Peyer's patch (tissue), 4 donors: ENCODE measurements around the gene METAP1D. TPM values are rescaled to one million over a fixed set of nuclear protein-coding genes. Genes with fewer than 3 reads are reported as not detected.

Experiments
- DNase-seq, 3 donors: peaks; one replicate each; pipeline ENCODE4 v3.0.0-alpha.2; 2017 to 2019
- H3K27ac ChIP-seq, 4 donors: fragments of 200-600 bp; sonication (generic); one replicate each; pipeline ENCODE4 v1.5.1; 2016 to 2019
- H3K27me3 ChIP-seq, 2 donors: fragments of 200-600 bp; sonication (generic); one replicate each; pipeline ENCODE4 v1.5.1; 2019
- H3K36me3 ChIP-seq, 3 donors: fragments of 200-600 bp; sonication (generic); one replicate each; pipeline ENCODE4 v1.5.1; 2016 to 2019
- H3K4me1 ChIP-seq, 4 donors: fragments of 200-600 bp; sonication (generic); one replicate each; pipeline ENCODE4 v1.5.1; 2016 to 2019
- H3K4me3 ChIP-seq, 4 donors: fragments of 200-600 bp; sonication (generic); 1 replicate in 3 of 4; 2 replicates in 1 of 4; pipeline ENCODE4 v1.5.1; 2016 to 2019; ENCODE audit warnings: mild to moderate bottlenecking in 1 of 4
- H3K9me3 ChIP-seq, 4 donors: fragments of 200-600 bp; sonication (generic); one replicate each; pipeline ENCODE4 v1.5.1; 2016 to 2019; ENCODE audit warnings: mild to moderate bottlenecking in 1 of 4
- POLR2A ChIP-seq, 2 donors: fragments of 450-650 bp; IDR thresholded peaks; one replicate each; pipeline ENCODE4 v1.5.1; 2017; ENCODE audit warnings: antibody characterized with exemption in 2 of 2, mild to moderate bottlenecking in 2 of 2, moderate library complexity in 2 of 2
- total RNA-seq, 4 donors: library from RNA; depleted of rRNA; stranded (reverse); fragments of >200 nt; gene quantifications; one replicate each; pipeline ENCODE4 v1.1.0, GENCODE V29; 2016
- TF ChIP-seq, protein P1 (sequence below), 6 experiments: fragments of 450-650 bp in 4 of 6; fragments of 200-600 bp in 2 of 6; sonication (generic) in 1 of 6; IDR thresholded peaks; one replicate each; pipeline ENCODE4 v1.5.1; 2017 to 2019; ENCODE audit warnings: antibody characterized with exemption in 6 of 6, mild to moderate bottlenecking in 3 of 6, moderate library complexity in 1 of 6

The METAP1D gene
- total RNA-seq, 4 donors from 2014 or later = 3.3 to 33.0 (median 6.5) TPM

GRCh38 chr2:172085460-172086159 is 85.9 kb downstream of the METAP1D start, which contains the start of gene DLX1:
Gene DLX1 (plus strand): TSS chr2:172085507. CDS start chr2:172085678, 171 bp downstream.
- no peak for DNase-seq
- Histone ChIP-seq H3K36me3 (no peaks in the 10 kb centered on the region), H3K27me3 (peaks cover 4 to 99% of the 10 kb centered on the region in 2 donors), H3K4me1 (peaks cover 3 to 44% (median 21%) of the 10 kb centered on the region in 4 donors), H3K4me3 (peak within 1 kb of the TSS; percentile 14 to 51 (median 46)), H3K9me3 (peaks cover 0 to 16% (median 0%) of the 10 kb centered on the region in 4 donors), H3K27ac (no peak within 1 kb of the TSS)
- TF ChIP-seq POLR2A (IDR thresholded peaks at IDR 0.05) = no peak
- TF ChIP-seq, protein P1, sequence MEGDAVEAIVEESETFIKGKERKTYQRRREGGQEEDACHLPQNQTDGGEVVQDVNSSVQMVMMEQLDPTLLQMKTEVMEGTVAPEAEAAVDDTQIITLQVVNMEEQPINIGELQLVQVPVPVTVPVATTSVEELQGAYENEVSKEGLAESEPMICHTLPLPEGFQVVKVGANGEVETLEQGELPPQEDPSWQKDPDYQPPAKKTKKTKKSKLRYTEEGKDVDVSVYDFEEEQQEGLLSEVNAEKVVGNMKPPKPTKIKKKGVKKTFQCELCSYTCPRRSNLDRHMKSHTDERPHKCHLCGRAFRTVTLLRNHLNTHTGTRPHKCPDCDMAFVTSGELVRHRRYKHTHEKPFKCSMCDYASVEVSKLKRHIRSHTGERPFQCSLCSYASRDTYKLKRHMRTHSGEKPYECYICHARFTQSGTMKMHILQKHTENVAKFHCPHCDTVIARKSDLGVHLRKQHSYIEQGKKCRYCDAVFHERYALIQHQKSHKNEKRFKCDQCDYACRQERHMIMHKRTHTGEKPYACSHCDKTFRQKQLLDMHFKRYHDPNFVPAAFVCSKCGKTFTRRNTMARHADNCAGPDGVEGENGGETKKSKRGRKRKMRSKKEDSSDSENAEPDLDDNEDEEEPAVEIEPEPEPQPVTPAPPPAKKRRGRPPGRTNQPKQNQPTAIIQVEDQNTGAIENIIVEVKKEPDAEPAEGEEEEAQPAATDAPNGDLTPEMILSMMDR (IDR thresholded peaks at IDR 0.05) = no peak

- H3K36me3 ChIP-seq = no peaks in the 10 kb centered on the region
- peaks cover 3 to 44% (median 21%) of the 10 kb centered on the region in 4 donors for H3K4me1 ChIP-seq
- H3K9me3 ChIP-seq = peaks cover 0 to 16% (median 0%) of the 10 kb centered on the region in 4 donors
- TF ChIP-seq, protein P1 (IDR thresholded peaks at IDR 0.05) = peak in 3 of 6 experiments; percentile 13 to 24 (median 22)
- TF ChIP-seq POLR2A (IDR thresholded peaks at IDR 0.05) = no peak
- peak overlapping the region in 3 of 4 donors; percentile 5 to 51 (median 42) for H3K4me3 ChIP-seq
- peak; percentile 32 to 69 (median 67) for DNase-seq
- peaks cover 4 to 96% of the 10 kb centered on the region in 2 donors for H3K27me3 ChIP-seq
- no peak overlapping the region for H3K27ac ChIP-seq
Measured at GRCh38 chr2:172086241-172087206, 86.8 kb downstream of the METAP1D start.

- peaks cover 2 to 96% of the 10 kb centered on the region in 2 donors for H3K27me3 ChIP-seq
- no peak overlapping the region for H3K27ac ChIP-seq
- TF ChIP-seq POLR2A (IDR thresholded peaks at IDR 0.05) = no peak
- TF ChIP-seq, protein P1 (IDR thresholded peaks at IDR 0.05) = no peak
- H3K4me3 ChIP-seq = no peak overlapping the region
- H3K36me3 ChIP-seq = no peaks in the 10 kb centered on the region
- no peak for DNase-seq
- H3K4me1 ChIP-seq = peaks cover 3 to 44% (median 21%) of the 10 kb centered on the region in 4 donors
- H3K9me3 ChIP-seq = peaks cover 0 to 16% (median 0%) of the 10 kb centered on the region in 4 donors
Measured at GRCh38 chr2:172087207-172087779, 87.5 kb downstream of the METAP1D start.

DNA sequence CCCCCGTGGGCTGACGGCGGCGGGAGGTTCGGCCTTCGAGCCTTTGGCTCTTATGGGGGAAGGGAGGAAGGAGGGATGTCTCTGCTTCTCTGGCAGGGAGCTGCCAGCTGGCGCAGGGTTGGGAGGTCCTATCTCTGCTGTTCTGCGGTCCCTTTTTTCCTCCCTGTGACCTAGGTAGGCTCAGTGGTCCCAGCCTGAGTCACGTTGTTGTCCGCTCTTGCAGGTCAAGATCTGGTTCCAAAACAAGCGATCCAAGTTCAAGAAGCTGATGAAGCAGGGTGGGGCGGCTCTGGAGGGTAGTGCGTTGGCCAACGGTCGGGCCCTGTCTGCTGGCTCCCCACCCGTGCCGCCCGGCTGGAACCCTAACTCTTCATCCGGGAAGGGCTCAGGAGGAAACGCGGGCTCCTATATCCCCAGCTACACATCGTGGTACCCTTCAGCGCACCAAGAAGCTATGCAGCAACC is 88.1 kb downstream of the METAP1D start:
- peaks cover 0 to 16% (median 0%) of the 10 kb centered on the region in 4 donors for H3K9me3 ChIP-seq
- no peak for DNase-seq
- no peak overlapping the region for H3K27ac ChIP-seq
- no peak for TF ChIP-seq POLR2A (IDR thresholded peaks at IDR 0.05)
- TF ChIP-seq, protein P1 (IDR thresholded peaks at IDR 0.05) = no peak
- H3K4me3 ChIP-seq = no peak overlapping the region
- H3K36me3 ChIP-seq = no peaks in the 10 kb centered on the region
- H3K27me3 ChIP-seq = peaks cover 0 to 96% of the 10 kb centered on the region in 2 donors
- peaks cover 3 to 44% (median 21%) of the 10 kb centered on the region in 4 donors for H3K4me1 ChIP-seq
